ENCODE measurements around the gene FAM89A. TPM values are rescaled to one million over a fixed set of nuclear protein-coding genes. Genes with fewer than 3 reads are reported as not detected.

Gene FAM89A
- total RNA-seq, 1 donor, result 10.9 TPM

DNA sequence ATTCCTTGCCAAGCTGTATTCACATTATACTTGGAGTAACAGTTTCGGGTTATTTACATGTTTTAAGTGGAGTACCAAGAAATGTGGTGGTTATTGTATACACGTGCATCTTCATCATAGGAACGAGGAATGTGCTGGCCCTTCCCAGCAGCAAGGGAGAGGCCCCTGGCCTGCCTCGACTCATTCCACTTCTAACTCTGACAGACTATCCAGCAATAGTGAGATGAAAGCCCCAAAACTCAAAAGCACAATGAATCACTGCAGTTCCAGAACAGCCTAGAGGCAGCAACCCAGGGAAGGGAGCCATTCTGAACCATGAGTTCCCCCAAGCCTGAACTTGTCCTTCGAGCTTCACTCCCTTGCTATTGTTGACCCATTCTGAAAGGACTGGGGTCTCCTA is 23.1 kb downstream of the FAM89A start:
- no peak for TF ChIP-seq CTCF (IDR thresholded peaks at IDR 0.05; ENCODE audit: extremely low read depth, low read depth, low read length)
- H3K9me3 ChIP-seq (ENCODE audit: low read depth, low read length), result no peaks in the 10 kb centered on the region
- no peaks in the 10 kb centered on the region for H3K4me1 ChIP-seq (ENCODE audit: insufficient read depth, low read length)
- H3K4me2 ChIP-seq (ENCODE audit: insufficient read depth, low read length), result no peak overlapping the region
- DNase-seq (ENCODE audit: insufficient read length, low spot score, missing footprints), result no peak
- H3K27me3 ChIP-seq (ENCODE audit: insufficient read depth, low read length), result no peaks in the 10 kb centered on the region
- no peak overlapping the region for H3K4me3 ChIP-seq (ENCODE audit: insufficient read depth, low read length)
- H2AFZ ChIP-seq (ENCODE audit: low read length), result no peak overlapping the region
- no peaks in the 10 kb centered on the region for H4K20me1 ChIP-seq (ENCODE audit: insufficient read depth, low read length)
- H3K36me3 ChIP-seq (ENCODE audit: insufficient read depth, low read length), result no peaks in the 10 kb centered on the region
- H3K27ac ChIP-seq (ENCODE audit: low read depth, low read length), result no peak overlapping the region
- H3K79me2 ChIP-seq (ENCODE audit: insufficient read depth, low read length), result no peaks in the 10 kb centered on the region

- no peak for DNase-seq (ENCODE audit: insufficient read length, low spot score, missing footprints)
- no peak overlapping the region for H2AFZ ChIP-seq (ENCODE audit: low read length)
- H3K36me3 ChIP-seq (ENCODE audit: insufficient read depth, low read length), result no peaks in the 10 kb centered on the region
- H3K79me2 ChIP-seq (ENCODE audit: insufficient read depth, low read length), result no peaks in the 10 kb centered on the region
- no peak overlapping the region for H3K27ac ChIP-seq (ENCODE audit: low read depth, low read length)
- no peaks in the 10 kb centered on the region for H3K9me3 ChIP-seq (ENCODE audit: low read depth, low read length)
- H3K4me3 ChIP-seq (ENCODE audit: insufficient read depth, low read length), result no peak overlapping the region
- no peak for TF ChIP-seq CTCF (IDR thresholded peaks at IDR 0.05; ENCODE audit: extremely low read depth, low read depth, low read length)
- H3K27me3 ChIP-seq (ENCODE audit: insufficient read depth, low read length), result no peaks in the 10 kb centered on the region
- no peak overlapping the region for H3K4me2 ChIP-seq (ENCODE audit: insufficient read depth, low read length)
- no peaks in the 10 kb centered on the region for H3K4me1 ChIP-seq (ENCODE audit: insufficient read depth, low read length)
- no peaks in the 10 kb centered on the region for H4K20me1 ChIP-seq (ENCODE audit: insufficient read depth, low read length)
These were observed 23.8 kb downstream of the FAM89A start for GRCh38 chr1:231016234-231016633.

DNA sequence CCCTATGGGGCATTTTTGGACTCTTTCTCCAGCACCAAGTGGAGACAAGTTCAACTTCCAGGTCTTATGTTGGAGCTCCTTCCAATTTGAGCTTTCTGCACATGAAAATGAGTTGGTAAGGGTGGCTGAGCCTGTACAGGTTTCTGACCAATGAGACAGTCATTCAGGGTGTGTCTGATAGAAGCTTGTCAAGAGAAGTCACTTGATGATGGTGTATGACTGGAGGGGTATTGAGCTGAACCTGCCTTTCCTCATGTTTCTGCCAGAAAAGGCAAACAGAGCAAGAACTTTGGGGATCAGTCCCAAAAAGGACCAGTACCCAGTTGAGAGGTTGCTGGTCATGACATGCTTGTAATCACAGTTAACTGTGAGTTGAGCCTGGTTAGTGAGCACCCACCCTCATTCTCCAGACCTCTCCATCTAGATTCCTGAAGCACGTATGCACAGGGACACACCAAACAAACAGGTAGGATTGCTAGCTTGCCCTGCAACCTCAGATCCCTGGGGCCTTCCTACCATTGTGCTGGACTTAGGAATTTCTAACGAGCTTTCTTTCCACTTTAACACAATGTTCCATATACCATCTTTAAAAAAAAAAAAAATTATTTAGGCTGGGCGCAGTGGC is 26.6 kb downstream of the FAM89A start:
- Histone ChIP-seq H3K79me2 (ENCODE audit: insufficient read depth, low read length) (no peaks in the 10 kb centered on the region), H3K9me3 (ENCODE audit: low read depth, low read length) (no peaks in the 10 kb centered on the region), H2AFZ (ENCODE audit: low read length) (no peak overlapping the region), H3K27me3 (ENCODE audit: insufficient read depth, low read length) (no peaks in the 10 kb centered on the region), H3K27ac (ENCODE audit: low read depth, low read length) (no peak overlapping the region), H4K20me1 (ENCODE audit: insufficient read depth, low read length) (no peaks in the 10 kb centered on the region), H3K4me3 (ENCODE audit: insufficient read depth, low read length) (no peak overlapping the region), H3K4me1 (ENCODE audit: insufficient read depth, low read length) (no peaks in the 10 kb centered on the region), H3K4me2 (ENCODE audit: insufficient read depth, low read length) (no peak overlapping the region), H3K36me3 (ENCODE audit: insufficient read depth, low read length) (no peaks in the 10 kb centered on the region)
- DNase-seq (ENCODE audit: insufficient read length, low spot score, missing footprints), result no peak
- TF ChIP-seq CTCF (IDR thresholded peaks at IDR 0.05; ENCODE audit: extremely low read depth, low read depth, low read length), result no peak

DNA sequence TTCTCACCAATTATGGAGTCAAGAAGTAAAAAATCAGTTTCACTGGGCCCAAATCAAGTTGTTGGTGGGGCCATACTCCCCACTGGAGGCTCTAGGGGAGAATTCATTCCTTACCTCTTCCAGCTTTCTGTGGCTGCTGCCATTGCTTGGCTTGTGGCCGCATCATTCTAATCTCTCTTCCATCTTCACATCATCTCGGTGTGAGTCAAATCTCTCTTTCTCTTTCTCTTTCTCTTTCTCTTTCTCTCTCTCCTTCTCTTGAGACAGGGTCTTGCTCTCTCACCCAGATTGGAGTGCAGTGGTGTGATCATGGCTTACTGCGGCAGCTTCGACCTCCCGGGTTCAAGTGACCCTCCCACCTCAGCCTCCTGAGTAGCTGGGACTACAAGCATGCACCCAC is 28.1 kb downstream of the FAM89A start:
- no peak overlapping the region for H3K4me2 ChIP-seq (ENCODE audit: insufficient read depth, low read length)
- no peak for TF ChIP-seq CTCF (IDR thresholded peaks at IDR 0.05; ENCODE audit: extremely low read depth, low read depth, low read length)
- H3K9me3 ChIP-seq (ENCODE audit: low read depth, low read length), result no peaks in the 10 kb centered on the region
- H3K79me2 ChIP-seq (ENCODE audit: insufficient read depth, low read length), result no peaks in the 10 kb centered on the region
- H3K36me3 ChIP-seq (ENCODE audit: insufficient read depth, low read length), result no peaks in the 10 kb centered on the region
- no peaks in the 10 kb centered on the region for H3K27me3 ChIP-seq (ENCODE audit: insufficient read depth, low read length)
- no peaks in the 10 kb centered on the region for H4K20me1 ChIP-seq (ENCODE audit: insufficient read depth, low read length)
- H3K4me1 ChIP-seq (ENCODE audit: insufficient read depth, low read length), result no peaks in the 10 kb centered on the region
- no peak overlapping the region for H3K4me3 ChIP-seq (ENCODE audit: insufficient read depth, low read length)
- H3K27ac ChIP-seq (ENCODE audit: low read depth, low read length), result no peak overlapping the region
- no peak for DNase-seq (ENCODE audit: insufficient read length, low spot score, missing footprints)
- H2AFZ ChIP-seq (ENCODE audit: low read length), result no peak overlapping the region
